ENCODE measurements around the gene VPS41. TPM values are rescaled to one million over a fixed set of nuclear protein-coding genes. Genes with fewer than 3 reads are reported as not detected.

VPS41 gene
- total RNA-seq, 1 donor from 2014 or later: 125 TPM

DNA sequence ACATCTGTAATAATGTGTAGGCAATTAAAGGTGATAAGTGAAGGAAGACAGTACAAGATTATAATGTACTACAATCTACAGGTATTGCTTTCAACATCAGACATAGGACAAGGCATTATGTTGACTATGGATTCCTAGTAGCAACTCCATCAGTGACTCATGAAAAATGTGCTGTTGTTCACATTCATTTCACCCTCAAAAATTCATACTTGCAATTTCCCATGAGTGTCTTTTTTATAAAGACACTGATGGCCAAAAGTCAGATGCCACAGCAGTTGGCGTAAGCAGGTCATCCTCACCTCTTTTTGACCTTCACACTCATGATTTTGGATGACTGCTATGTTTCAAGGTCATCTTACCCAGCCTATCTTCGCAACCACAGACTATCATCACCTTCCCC, 177.8 kb downstream of the VPS41 start:
- TF ChIP-seq, protein P1, sequence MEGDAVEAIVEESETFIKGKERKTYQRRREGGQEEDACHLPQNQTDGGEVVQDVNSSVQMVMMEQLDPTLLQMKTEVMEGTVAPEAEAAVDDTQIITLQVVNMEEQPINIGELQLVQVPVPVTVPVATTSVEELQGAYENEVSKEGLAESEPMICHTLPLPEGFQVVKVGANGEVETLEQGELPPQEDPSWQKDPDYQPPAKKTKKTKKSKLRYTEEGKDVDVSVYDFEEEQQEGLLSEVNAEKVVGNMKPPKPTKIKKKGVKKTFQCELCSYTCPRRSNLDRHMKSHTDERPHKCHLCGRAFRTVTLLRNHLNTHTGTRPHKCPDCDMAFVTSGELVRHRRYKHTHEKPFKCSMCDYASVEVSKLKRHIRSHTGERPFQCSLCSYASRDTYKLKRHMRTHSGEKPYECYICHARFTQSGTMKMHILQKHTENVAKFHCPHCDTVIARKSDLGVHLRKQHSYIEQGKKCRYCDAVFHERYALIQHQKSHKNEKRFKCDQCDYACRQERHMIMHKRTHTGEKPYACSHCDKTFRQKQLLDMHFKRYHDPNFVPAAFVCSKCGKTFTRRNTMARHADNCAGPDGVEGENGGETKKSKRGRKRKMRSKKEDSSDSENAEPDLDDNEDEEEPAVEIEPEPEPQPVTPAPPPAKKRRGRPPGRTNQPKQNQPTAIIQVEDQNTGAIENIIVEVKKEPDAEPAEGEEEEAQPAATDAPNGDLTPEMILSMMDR (IDR thresholded peaks at IDR 0.05; ENCODE audit: unreplicated experiment): no peak
- no peak for DNase-seq (ENCODE audit: low spot score, unreplicated experiment)
- Mint-ChIP-seq H3K27ac (no peak overlapping the region), H3K4me3 (ENCODE audit: low read depth) (no peak overlapping the region), H3K27me3 (no peaks in the 10 kb centered on the region), H3K36me3 (ENCODE audit: insufficient read depth) (peaks cover 14% of the 10 kb centered on the region), H3K4me1 (ENCODE audit: low read depth) (no peaks in the 10 kb centered on the region), H3K9me3 (ENCODE audit: low read depth) (peaks cover 3% of the 10 kb centered on the region)

DNA sequence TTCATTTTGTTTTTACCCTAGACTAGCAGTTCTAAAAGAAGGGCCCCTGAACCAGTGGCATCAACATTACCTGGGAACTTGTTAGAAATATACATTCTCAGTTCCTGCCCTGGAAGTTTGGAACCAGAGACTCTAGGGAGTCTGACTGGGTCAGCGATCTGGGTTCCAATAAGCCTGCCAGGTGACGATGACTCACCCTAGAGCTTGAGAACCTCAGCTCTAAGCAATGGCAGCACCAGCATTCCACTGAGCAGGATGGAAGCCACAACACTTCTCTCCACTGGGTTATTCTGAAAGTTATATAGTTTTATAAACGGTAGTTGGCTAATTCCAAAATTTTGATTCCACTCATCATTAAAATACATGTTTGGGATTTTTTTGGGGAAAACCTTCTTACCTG, 180.8 kb downstream of the VPS41 start:
- no peak overlapping the region for H3K4me3 Mint-ChIP-seq (ENCODE audit: low read depth)
- TF ChIP-seq, protein P1 (IDR thresholded peaks at IDR 0.05; ENCODE audit: unreplicated experiment): no peak

DNA sequence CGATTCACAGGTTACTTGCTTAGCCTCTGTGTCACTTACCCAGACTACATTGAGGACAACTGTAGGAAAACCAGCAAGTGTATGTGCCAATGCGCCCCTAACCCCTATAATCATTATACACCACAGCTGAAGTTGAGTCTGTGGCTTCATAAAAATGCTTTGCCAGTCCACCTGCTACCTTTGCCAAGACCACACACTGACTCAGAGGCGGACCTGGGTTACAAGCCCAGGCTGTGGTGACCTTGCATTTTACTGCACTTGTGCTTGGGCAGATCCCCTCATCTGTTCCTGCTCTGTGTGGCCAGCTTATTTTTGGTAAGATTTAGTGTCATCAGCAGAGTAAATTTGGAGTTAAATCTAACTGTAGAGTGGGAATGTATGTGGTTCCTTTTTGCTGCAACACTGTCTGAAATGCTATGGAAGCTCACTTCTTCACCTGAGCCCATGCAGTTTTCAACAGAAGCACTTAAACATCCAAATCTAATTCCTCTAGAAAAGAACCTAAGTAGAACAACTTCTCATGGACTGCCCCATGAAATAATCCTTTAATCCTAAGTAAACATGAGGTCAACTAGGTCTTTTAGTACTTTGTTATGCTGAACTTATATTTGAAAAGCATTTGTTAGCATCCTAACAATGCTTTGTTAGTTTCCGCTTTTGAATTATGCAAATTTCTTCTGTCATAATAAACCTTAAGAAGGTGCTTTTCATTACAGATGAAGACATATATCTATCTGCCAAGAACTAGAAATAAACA, 181.6 kb downstream of the VPS41 start:
- TF ChIP-seq, protein P1 (IDR thresholded peaks at IDR 0.05; ENCODE audit: unreplicated experiment): no peak
- Mint-ChIP-seq H3K36me3 (ENCODE audit: insufficient read depth) (peaks cover 15% of the 10 kb centered on the region), H3K9me3 (ENCODE audit: low read depth) (no peaks in the 10 kb centered on the region), H3K27me3 (no peaks in the 10 kb centered on the region), H3K4me1 (ENCODE audit: low read depth) (no peaks in the 10 kb centered on the region), H3K27ac (no peak overlapping the region), H3K4me3 (ENCODE audit: low read depth) (no peak overlapping the region)
- DNase-seq (ENCODE audit: low spot score, unreplicated experiment): no peak

More for the DNA sequence above, 180.8 kb downstream of the VPS41 start:
- Mint-ChIP-seq H3K36me3 (ENCODE audit: insufficient read depth) (peaks cover 15% of the 10 kb centered on the region), H3K27ac (no peak overlapping the region), H3K27me3 (no peaks in the 10 kb centered on the region), H3K4me1 (ENCODE audit: low read depth) (no peaks in the 10 kb centered on the region), H3K9me3 (ENCODE audit: low read depth) (no peaks in the 10 kb centered on the region)
- no peak for DNase-seq (ENCODE audit: low spot score, unreplicated experiment)

DNA sequence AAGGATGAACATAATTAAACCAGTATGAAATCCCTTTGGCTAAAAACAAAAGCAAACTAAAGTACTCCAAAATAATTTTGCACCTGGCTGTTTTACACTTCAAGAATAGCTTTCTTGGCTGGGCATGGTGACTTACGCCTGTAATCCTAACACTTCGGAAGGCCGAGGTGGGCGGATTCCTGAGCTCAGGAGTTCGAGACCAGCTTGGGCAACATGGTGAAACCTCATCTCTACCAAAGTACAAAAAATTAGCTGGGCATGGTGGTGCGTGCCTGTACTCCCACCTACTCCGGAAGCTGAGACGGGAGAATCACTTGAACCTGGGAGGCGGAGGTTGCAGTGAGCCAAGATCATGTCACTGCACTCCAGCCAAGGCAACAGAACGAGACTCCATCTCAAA, 185.7 kb downstream of the VPS41 start:
- peaks cover 17% of the 10 kb centered on the region for H3K36me3 Mint-ChIP-seq (ENCODE audit: insufficient read depth)
- TF ChIP-seq, protein P1 (IDR thresholded peaks at IDR 0.05; ENCODE audit: unreplicated experiment): no peak

DNA sequence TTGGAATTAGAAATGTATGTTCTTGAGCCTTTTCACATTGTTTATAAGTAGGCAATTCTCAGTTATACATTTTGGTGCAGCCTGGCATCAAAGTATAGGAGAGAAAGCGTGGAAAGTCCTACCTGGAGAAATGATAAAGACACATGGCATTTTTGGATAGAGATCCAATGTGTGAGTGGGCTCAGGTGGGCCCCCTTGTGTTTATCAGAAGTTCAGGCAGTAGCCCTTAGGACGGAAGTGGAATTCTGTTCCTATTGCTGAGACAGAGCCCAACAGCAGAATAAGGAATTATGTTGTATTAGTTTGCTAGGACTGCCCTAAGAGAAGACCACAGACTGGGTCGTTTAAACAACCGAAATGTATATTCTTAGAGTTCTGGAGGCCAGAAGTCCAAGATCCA, 192.6 kb downstream of the VPS41 start:
- no peaks in the 10 kb centered on the region for H3K4me1 Mint-ChIP-seq (ENCODE audit: low read depth)
- DNase-seq (ENCODE audit: low spot score, unreplicated experiment): no peak
- no peaks in the 10 kb centered on the region for H3K27me3 Mint-ChIP-seq
- peaks cover 3% of the 10 kb centered on the region for H3K9me3 Mint-ChIP-seq (ENCODE audit: low read depth)
- TF ChIP-seq, protein P1 (IDR thresholded peaks at IDR 0.05; ENCODE audit: unreplicated experiment): no peak
- no peak overlapping the region for H3K27ac Mint-ChIP-seq
- peaks cover 7% of the 10 kb centered on the region for H3K36me3 Mint-ChIP-seq (ENCODE audit: insufficient read depth)
- H3K4me3 Mint-ChIP-seq (ENCODE audit: low read depth): no peak overlapping the region

More for the DNA sequence above, 185.7 kb downstream of the VPS41 start:
- Mint-ChIP-seq H3K27ac (no peak overlapping the region), H3K27me3 (no peaks in the 10 kb centered on the region), H3K9me3 (ENCODE audit: low read depth) (no peaks in the 10 kb centered on the region), H3K4me1 (ENCODE audit: low read depth) (no peaks in the 10 kb centered on the region), H3K4me3 (ENCODE audit: low read depth) (no peak overlapping the region)
- no peak for DNase-seq (ENCODE audit: low spot score, unreplicated experiment)
